Hepatocyte (in vitro differentiated cells): ENCODE results near the gene TEX44. TPM values are rescaled to one million over a fixed set of nuclear protein-coding genes. Genes with fewer than 3 reads are reported as not detected.
"Not testable (repeated sequence)": the region's sequence is repeated elsewhere in the genome, so short reads cannot be mapped to it uniquely, and the experiment has no call there.

ENCODE experiments used
- DNase-seq: peaks from one replicate; pipeline ENCODE4 v3.0.0-alpha.2; 2016; ENCODE audit warnings: low spot score
- H2AFZ ChIP-seq: fragments of 200-600 bp; sonication (generic); 2 replicates; pipeline ENCODE4 v1.6.0; 2016; ENCODE audit warnings: antibody characterized with exemption, mild to moderate bottlenecking
- H3K27ac ChIP-seq: fragments of 200-600 bp; sonication (generic); 2 replicates; pipeline ENCODE4 v1.5.1; 2016; ENCODE audit warnings: mild to moderate bottlenecking
- H3K27me3 ChIP-seq: fragments of 200-600 bp; sonication (generic); 2 replicates; pipeline ENCODE4 v1.6.1; 2016
- H3K36me3 ChIP-seq: fragments of 200-600 bp; sonication (generic); replicated peaks from 2 replicates; pipeline ENCODE4 v1.5.1; 2016; ENCODE audit warnings: low read depth; ENCODE audit not compliant: insufficient read depth
- H3K4me1 ChIP-seq: fragments of 200-600 bp; sonication (generic); 2 replicates; pipeline ENCODE4 v1.5.1; 2016; ENCODE audit warnings: mild to moderate bottlenecking, moderate library complexity; ENCODE audit not compliant: insufficient read depth
- H3K4me2 ChIP-seq: fragments of 200-600 bp; sonication (generic); 2 replicates; pipeline ENCODE4 v1.6.0; 2016
- H3K4me3 ChIP-seq: fragments of 200-600 bp; sonication (generic); 2 replicates; pipeline ENCODE4 v1.5.1; 2016; ENCODE audit warnings: mild to moderate bottlenecking
- H3K79me2 ChIP-seq: fragments of 200-600 bp; sonication (generic); 2 replicates; pipeline ENCODE4 v1.6.0; 2017; ENCODE audit warnings: mild to moderate bottlenecking
- H3K9me2 ChIP-seq: fragments of 200-600 bp; sonication (generic); replicated peaks from 2 replicates; pipeline ENCODE4 v1.6.0; 2017; ENCODE audit warnings: mild to moderate bottlenecking; ENCODE audit not compliant: insufficient read depth
- H3K9me3 ChIP-seq: fragments of 200-600 bp; sonication (generic); 2 replicates; pipeline ENCODE4 v1.5.1; 2016; ENCODE audit warnings: low read depth, mild to moderate bottlenecking
- H4K20me1 ChIP-seq: fragments of 200-600 bp; sonication (generic); 2 replicates; pipeline ENCODE4 v1.6.0; 2016; ENCODE audit warnings: mild to moderate bottlenecking; ENCODE audit not compliant: insufficient read depth, poor library complexity, severe bottlenecking
- CTCF ChIP-seq: fragments of 200-600 bp; sonication (generic); IDR thresholded peaks from 2 replicates; pipeline ENCODE4 v1.5.1; 2016; ENCODE audit warnings: antibody characterized with exemption, mild to moderate bottlenecking; ENCODE audit not compliant: poor library complexity
- EZH2 ChIP-seq: fragments of 200-600 bp; sonication (generic); IDR thresholded peaks from 2 replicates; pipeline ENCODE4 v1.6.1; 2016; ENCODE audit warnings: antibody characterized with exemption, mild to moderate bottlenecking, borderline replicate concordance
- EZH2phosphoT487 ChIP-seq: fragments of 200-600 bp; sonication (generic); IDR thresholded peaks from one replicate; pipeline ENCODE4 v1.6.1; 2018; ENCODE audit warnings: antibody characterized with exemption, mild to moderate bottlenecking, low read depth, moderate library complexity; ENCODE audit not compliant: unreplicated experiment, severe bottlenecking
- WGBS: methylation state at CpG from one replicate; pipeline ENCODE4 v1.1.6; 2016; ENCODE audit warnings: low lambda C conversion rate; ENCODE audit errors: missing lambda C conversion rate; 5-methylcytosine and 5-hydroxymethylcytosine counted together
- polyA plus RNA-seq: library from polyadenylated mRNA; unstranded; fragments of >200 nt; fragmentation: Nextera tagmentation; extraction: Ambion mirVana; gene quantifications from 2 replicates; pipeline ENCODE4 v1.2.1, GENCODE V29; 2016
- total RNA-seq: library from RNA; depleted of rRNA; stranded (reverse); fragments of >200 nt; gene quantifications from 2 replicates; pipeline ENCODE4 v1.2.3, GENCODE V29; 2014

Gene TEX44
- total and polyA plus RNA-seq, 2 experiments from 2014 or later, result not detected

DNA sequence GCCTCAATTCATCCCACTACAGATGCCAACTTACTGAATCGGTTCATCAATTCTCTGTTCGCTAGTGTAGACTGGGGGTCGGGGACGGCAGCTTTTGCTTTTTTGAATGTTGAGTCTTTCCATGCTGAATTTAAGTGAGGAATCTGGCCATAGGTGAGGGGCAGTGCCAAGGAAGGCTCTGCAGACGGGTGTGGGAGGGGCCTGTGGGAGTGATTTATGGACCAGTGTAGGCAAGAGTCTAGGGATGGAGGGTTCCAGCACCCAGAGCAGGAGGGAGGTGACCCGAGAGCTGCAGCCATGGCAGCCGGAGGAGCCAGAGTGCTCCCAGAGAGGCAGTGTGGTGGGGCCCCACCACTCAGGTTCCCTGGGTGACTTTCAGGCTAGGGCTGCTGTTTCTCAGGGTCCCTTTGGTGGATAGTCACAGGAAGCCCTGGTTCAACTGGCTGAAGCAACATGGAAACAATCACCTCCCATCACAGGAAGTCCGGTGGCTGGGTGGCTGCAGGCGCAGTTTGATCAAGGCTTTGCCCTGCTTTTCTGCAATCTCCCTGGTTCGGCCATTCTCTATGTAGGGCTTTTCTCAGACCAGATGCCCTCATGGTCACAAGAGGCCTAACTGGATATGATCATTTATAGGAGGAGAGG, 16.9 kb upstream of the TEX44 start:
- no peak for TF ChIP-seq EZH2phosphoT487
- no peak for TF ChIP-seq CTCF
- no peak for TF ChIP-seq EZH2
- Histone ChIP-seq H4K20me1 (no peaks in the 10 kb centered on the region), H3K79me2 (no peaks in the 10 kb centered on the region), H3K9me3 (no peaks in the 10 kb centered on the region), H3K27ac (no peak overlapping the region), H3K27me3 (no peaks in the 10 kb centered on the region), H3K4me2 (no peak overlapping the region), H3K36me3 (no peaks in the 10 kb centered on the region), H3K9me2 (no peaks in the 10 kb centered on the region), H2AFZ (no peak overlapping the region), H3K4me3 (no peak overlapping the region), H3K4me1 (no peaks in the 10 kb centered on the region)
- no peak for DNase-seq
- 97% methylated on average over 10 of the region's 10 CpGs for WGBS

DNA sequence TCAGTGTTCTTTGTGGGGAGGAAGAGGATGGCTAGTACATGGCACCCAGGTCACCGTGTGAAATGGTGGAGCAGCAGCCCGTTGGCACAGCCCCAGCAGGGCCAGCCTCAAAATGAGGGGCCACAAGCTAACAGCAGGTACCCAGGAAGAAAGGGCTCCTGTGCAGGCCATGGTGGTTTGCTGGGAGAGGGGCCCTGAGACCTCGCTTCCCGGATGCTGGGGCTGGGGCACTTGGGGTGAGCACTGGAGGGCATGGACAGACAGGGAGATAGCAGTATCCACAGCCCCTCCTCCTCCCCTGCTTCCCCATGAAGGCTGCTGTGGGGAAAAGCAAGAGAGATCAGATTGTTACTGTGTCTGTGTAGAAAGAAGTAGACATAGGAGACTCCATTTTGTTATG, 16.2 kb upstream of the TEX44 start:
- DNase-seq, result no peak
- no peaks in the 10 kb centered on the region for H4K20me1 ChIP-seq
- no peaks in the 10 kb centered on the region for H3K36me3 ChIP-seq
- H3K9me3 ChIP-seq, result no peaks in the 10 kb centered on the region
- 83% methylated on average over 4 of the region's 4 CpGs for WGBS
- no peak for TF ChIP-seq EZH2phosphoT487
- TF ChIP-seq EZH2, result no peak
- no peak for TF ChIP-seq CTCF
- H3K4me2 ChIP-seq, result no peak overlapping the region
- no peak overlapping the region for H2AFZ ChIP-seq
- no peak overlapping the region for H3K27ac ChIP-seq
- no peak overlapping the region for H3K4me3 ChIP-seq
- no peaks in the 10 kb centered on the region for H3K4me1 ChIP-seq
- H3K27me3 ChIP-seq, result no peaks in the 10 kb centered on the region
- no peaks in the 10 kb centered on the region for H3K9me2 ChIP-seq
- no peaks in the 10 kb centered on the region for H3K79me2 ChIP-seq

DNA sequence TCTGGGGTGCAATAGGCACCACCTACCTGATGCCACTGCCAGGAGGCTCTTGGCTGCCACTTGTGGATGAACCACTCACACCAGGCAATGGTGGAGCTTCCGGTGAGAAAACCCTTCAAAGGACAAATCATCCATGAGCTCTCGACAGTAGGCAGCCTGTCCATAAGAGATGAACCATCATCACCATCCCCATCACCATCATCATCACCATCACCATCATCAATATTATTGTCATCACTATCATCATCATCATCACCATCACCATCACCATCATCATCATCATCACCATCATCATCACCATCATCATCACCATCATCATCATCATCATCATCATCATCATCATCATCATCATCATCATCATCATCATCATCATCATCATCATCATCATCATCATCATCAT, 14.0 kb upstream of the TEX44 start:
- not testable (repeated sequence) for H3K27ac ChIP-seq, DNase-seq, H3K9me3 ChIP-seq, H3K36me3 ChIP-seq, H2AFZ ChIP-seq, H3K79me2 ChIP-seq, H3K4me1 ChIP-seq, H3K27me3 ChIP-seq, H3K9me2 ChIP-seq, H3K4me3 ChIP-seq, H4K20me1 ChIP-seq, H3K4me2 ChIP-seq
- 100% methylated on average over 2 of the region's 2 CpGs for WGBS

GRCh38 chr2:231579560-231579959, 13.1 kb upstream of the TEX44 start:
- Histone ChIP-seq H3K27ac (no peak overlapping the region), H3K4me1 (no peaks in the 10 kb centered on the region), H4K20me1 (no peaks in the 10 kb centered on the region), H3K9me2 (no peaks in the 10 kb centered on the region), H2AFZ (no peak overlapping the region), H3K4me3 (no peak overlapping the region), H3K4me2 (no peak overlapping the region), H3K79me2 (no peaks in the 10 kb centered on the region), H3K27me3 (no peaks in the 10 kb centered on the region), H3K36me3 (no peaks in the 10 kb centered on the region), H3K9me3 (no peaks in the 10 kb centered on the region)
- 100% methylated on average over 2 of the region's 3 CpGs for WGBS
- DNase-seq, result no peak
- no peak for TF ChIP-seq EZH2phosphoT487
- no peak for TF ChIP-seq EZH2
- TF ChIP-seq CTCF, result no peak
